Measurements from ENCODE around the gene NRG3. TPM values are rescaled to one million over a fixed set of nuclear protein-coding genes. Genes with fewer than 3 reads are reported as not detected.

NRG3 gene
- total RNA-seq, 1 donor from 2014 or later, result 32.2 TPM

GRCh38 chr10:82750538-82750937 lies 875.5 kb downstream of the NRG3 start:
- no peak for DNase-seq (ENCODE audit: low spot score, unreplicated experiment)
- Mint-ChIP-seq H3K36me3 (ENCODE audit: insufficient read depth) (no peaks in the 10 kb centered on the region), H3K27ac (no peak overlapping the region), H3K27me3 (no peaks in the 10 kb centered on the region), H3K9me3 (ENCODE audit: low read depth) (no peaks in the 10 kb centered on the region), H3K4me1 (ENCODE audit: low read depth) (no peaks in the 10 kb centered on the region), H3K4me3 (ENCODE audit: low read depth) (no peak overlapping the region)
- no peak for TF ChIP-seq CTCF (IDR thresholded peaks at IDR 0.05; ENCODE audit: unreplicated experiment)

GRCh38 chr10:82757397-82757796 lies 882.4 kb downstream of the NRG3 start:
- no peak overlapping the region for H3K4me3 Mint-ChIP-seq (ENCODE audit: low read depth)
- no peak for DNase-seq (ENCODE audit: low spot score, unreplicated experiment)
- no peaks in the 10 kb centered on the region for H3K36me3 Mint-ChIP-seq (ENCODE audit: insufficient read depth)
- no peaks in the 10 kb centered on the region for H3K27me3 Mint-ChIP-seq
- H3K27ac Mint-ChIP-seq, result no peak overlapping the region
- peaks cover 3% of the 10 kb centered on the region for H3K9me3 Mint-ChIP-seq (ENCODE audit: low read depth)
- no peak for TF ChIP-seq CTCF (IDR thresholded peaks at IDR 0.05; ENCODE audit: unreplicated experiment)
- peaks cover 9% of the 10 kb centered on the region for H3K4me1 Mint-ChIP-seq (ENCODE audit: low read depth)

GRCh38 chr10:82757901-82758300 lies 882.9 kb downstream of the NRG3 start:
- H3K4me3 Mint-ChIP-seq (ENCODE audit: low read depth), result no peak overlapping the region
- DNase-seq (ENCODE audit: low spot score, unreplicated experiment), result no peak
- H3K9me3 Mint-ChIP-seq (ENCODE audit: low read depth), result peaks cover 3% of the 10 kb centered on the region
- no peaks in the 10 kb centered on the region for H3K27me3 Mint-ChIP-seq
- no peak for TF ChIP-seq CTCF (IDR thresholded peaks at IDR 0.05; ENCODE audit: unreplicated experiment)
- H3K27ac Mint-ChIP-seq, result no peak overlapping the region
- peaks cover 9% of the 10 kb centered on the region for H3K4me1 Mint-ChIP-seq (ENCODE audit: low read depth)
- H3K36me3 Mint-ChIP-seq (ENCODE audit: insufficient read depth), result no peaks in the 10 kb centered on the region

- H3K4me1 Mint-ChIP-seq (ENCODE audit: low read depth), result peaks cover 9% of the 10 kb centered on the region
- H3K9me3 Mint-ChIP-seq (ENCODE audit: low read depth), result peaks cover 3% of the 10 kb centered on the region
- DNase-seq (ENCODE audit: low spot score, unreplicated experiment), result no peak
- no peak overlapping the region for H3K4me3 Mint-ChIP-seq (ENCODE audit: low read depth)
- no peak for TF ChIP-seq CTCF (IDR thresholded peaks at IDR 0.05; ENCODE audit: unreplicated experiment)
- no peaks in the 10 kb centered on the region for H3K36me3 Mint-ChIP-seq (ENCODE audit: insufficient read depth)
- H3K27ac Mint-ChIP-seq, result no peak overlapping the region
- H3K27me3 Mint-ChIP-seq, result no peaks in the 10 kb centered on the region
These were observed 884.1 kb downstream of the NRG3 start for GRCh38 chr10:82759050-82759449.

GRCh38 chr10:82762641-82763040 lies 887.6 kb downstream of the NRG3 start:
- Mint-ChIP-seq H3K27ac (no peak overlapping the region), H3K27me3 (no peaks in the 10 kb centered on the region), H3K36me3 (ENCODE audit: insufficient read depth) (no peaks in the 10 kb centered on the region), H3K4me1 (ENCODE audit: low read depth) (peaks cover 3% of the 10 kb centered on the region), H3K9me3 (ENCODE audit: low read depth) (peaks cover 3% of the 10 kb centered on the region), H3K4me3 (ENCODE audit: low read depth) (no peak overlapping the region)
- no peak for DNase-seq (ENCODE audit: low spot score, unreplicated experiment)
- TF ChIP-seq CTCF (IDR thresholded peaks at IDR 0.05; ENCODE audit: unreplicated experiment), result no peak
